Measurements from ENCODE around the gene DESI1.
"Not testable (repeated sequence)": the region's sequence is repeated elsewhere in the genome, so short reads cannot be mapped to it uniquely, and the experiment has no call there.

DESI1 gene

DNA sequence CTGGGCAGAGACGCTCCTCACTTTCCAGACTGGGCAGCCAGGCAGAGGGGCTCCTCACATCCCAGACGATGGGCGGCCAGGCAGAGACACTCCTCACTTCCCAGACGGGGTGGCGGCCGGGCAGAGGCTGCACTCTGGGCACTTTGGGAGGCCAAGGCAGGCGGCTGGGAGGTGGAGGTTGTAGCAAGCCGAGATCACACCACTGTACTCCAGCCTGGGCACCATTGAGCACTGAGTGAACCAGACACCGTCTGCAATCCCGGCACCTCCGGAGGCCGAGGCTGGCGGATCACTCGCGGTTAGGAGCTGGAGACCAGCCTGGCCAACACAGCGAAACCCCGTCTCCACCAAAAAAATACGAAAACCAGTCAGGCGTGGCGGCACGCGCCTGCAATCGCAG is 10.8 kb upstream of the DESI1 start:
- not testable (repeated sequence) for DNase-seq

DNA sequence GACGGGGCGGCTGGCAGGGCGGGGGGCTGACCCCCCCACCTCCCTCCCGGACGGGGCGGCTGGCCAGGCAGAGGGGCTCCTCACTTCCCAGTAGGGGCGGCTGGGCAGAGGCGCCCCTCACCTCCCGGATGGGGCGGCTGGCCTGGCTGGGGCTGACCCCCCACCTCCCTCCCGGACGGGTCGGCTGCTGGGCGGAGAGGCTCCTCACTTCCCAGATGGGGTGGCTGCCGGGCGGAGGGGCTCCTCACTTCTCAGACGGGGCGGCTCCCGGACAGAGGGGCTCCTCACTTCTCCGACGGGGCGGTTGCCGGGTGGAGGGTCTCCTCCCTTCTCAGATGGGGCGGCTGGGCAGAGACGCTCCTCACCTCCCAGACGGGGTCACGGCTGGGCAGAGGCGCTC is 10.3 kb upstream of the DESI1 start:
- not testable (repeated sequence) for DNase-seq

DNA sequence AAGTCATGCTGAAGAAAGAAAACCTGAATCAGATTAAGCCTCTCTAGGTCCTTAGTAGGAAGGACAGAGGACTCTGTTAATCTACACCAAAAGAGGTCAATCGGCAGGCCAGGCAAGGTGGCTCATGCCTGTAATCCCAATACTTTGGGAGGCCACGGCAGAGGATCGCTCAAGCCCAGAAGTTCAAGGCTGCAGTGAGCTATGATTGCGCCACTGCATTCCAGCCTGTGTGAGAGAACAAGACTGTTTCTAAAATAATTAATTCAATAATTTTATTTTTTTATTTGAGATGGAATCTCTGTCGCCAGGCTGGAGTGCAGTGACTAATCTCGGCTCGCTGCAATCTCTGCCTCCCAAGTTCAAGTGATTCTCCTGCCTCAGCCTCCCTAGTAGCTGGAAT is 4.7 kb upstream of the DESI1 start:
- DNase-seq: no peak

DNA sequence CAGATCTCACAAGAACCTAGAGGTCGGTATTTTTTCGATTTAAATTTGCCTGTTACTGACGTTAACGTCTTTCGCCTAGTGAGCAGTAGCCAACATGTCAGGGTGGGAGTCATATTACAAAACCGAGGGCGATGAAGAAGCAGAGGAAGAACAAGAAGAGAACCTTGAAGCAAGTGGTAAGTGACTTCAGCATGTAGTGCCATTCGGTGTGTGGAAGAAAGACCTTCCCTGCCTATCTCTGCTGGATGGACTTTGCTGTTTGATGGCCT is 1.0 kb upstream of the DESI1 start:
- no peak for DNase-seq

DNA sequence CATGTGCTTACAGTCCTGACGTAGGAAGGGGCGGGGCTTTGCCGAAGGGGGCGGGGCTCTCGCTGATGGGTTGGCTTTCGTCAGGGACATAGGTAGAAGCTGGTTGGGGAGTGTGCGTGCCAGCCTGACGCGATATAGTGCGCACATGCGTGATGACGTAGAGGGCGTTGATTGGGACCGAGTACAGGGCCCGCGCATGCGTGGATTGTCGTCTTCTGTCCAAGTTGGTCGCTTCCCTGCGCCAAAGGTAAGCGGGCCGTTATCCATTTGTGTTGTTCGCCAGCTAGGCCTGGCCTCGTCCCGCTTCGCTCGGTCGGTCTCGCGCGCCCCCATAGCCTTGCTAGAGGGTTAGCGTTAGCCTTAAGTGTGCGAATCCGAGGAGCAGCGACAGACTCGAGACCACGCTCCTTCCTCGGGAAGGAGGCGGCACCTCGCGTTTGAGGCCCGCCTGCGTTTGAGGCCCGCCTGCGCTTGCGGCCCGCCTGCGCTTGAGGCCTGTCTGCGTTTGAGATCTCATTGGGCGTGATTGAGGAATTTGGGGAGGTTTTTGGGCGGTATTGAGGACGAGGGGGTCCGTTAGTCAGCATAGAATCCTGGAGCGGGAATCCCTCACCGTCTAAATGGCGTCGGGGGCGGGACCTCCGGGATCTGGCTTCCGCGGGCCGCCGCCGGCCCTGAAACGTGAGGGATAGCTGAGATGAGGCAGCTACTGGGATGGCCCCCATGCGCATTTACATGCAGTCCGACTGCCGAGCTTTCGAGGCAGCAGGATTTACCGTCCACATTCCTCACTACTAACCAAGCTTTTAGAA is 462 bp upstream of the DESI1 start, which contains the start of gene XRCC6:
TSS of gene XRCC6 (plus strand) at position 197 of the 812 bp plus-strand sequence. CDS start 710 bp downstream, outside the sequence.
- DNase-seq: peak; percentile 98

DNA sequence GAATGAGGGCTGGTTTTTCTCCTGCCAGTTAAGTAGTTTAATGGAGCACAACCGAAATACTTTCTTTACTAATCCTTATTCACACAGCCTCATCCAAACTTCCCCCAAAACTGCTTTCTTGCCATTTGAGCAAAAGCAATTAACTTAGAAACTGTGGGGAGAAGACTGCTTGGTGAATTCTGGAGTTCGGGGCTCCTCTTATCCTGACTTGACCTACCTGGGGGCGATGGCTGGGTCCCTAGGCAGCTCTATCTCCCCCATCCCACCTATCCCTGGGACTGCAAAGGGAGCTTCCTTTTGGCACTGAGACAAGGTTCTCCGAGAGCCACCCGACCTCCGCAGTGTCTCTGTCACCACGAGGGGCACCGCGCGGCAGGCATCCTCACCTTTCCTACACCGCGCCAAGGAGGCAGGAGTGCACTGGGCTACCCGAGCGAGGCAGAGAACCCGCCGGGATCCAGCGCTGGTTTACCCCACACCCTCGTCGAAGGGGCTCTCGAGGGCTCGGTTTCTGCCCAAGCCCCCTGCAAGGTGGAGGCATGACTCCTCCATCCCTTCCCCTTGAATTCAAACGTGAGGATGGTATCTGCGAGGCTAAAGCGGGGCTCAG is 759 bp downstream of the DESI1 start:
- DNase-seq: peak; percentile 50

DNA sequence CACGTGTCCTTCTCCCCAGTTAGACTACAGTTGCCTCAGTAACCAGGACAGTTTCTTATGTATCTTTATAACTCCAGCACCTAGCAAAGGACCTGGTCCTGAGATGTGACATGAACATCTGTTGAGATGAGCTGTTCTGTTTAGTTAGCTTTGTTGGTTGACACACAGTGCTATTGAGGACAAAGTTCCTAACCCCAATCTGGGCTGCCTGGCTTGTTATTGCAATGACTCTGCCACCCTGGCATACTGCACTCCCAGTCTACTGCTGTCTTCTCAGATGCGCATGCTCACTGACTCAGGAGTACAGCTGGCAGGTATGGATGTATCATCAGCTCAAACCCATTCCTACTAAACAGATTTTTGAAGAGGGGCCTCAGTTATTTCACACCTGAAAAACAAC is 7.4 kb downstream of the DESI1 start:
- no peak for DNase-seq

DNA sequence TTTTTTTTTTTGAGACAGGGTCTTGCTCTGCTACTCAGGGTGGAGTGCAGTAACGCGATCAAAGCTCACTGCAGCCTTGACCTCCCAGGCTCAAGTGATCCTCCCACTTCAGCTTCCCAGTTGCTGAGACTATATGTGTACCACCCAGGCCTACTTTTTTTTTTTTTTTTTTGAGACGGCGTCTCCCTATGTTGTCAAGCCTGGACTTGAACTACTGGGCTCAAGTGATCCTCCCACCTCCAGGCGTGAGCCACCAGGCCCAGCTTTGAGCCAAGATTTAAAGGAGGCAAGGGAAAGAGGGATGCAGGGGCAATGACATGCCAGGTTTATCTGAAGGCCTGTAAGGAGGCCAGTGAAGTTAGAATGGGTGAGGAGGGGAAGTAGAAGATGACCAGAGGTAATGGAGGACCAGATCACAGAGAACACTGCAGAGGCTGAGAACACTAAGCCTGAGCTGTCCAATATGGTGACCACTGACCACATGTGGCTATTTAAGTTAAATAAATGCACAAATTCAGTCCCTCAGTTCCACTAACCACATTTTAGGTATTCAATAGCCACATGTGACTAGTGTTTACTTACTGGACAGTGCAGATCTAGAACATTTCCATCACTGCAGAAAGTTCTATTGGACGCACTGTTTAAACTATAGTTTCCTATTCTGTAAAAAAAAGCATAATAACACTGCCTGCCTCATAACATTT is 8.1 kb downstream of the DESI1 start:
- DNase-seq: no peak

DNA sequence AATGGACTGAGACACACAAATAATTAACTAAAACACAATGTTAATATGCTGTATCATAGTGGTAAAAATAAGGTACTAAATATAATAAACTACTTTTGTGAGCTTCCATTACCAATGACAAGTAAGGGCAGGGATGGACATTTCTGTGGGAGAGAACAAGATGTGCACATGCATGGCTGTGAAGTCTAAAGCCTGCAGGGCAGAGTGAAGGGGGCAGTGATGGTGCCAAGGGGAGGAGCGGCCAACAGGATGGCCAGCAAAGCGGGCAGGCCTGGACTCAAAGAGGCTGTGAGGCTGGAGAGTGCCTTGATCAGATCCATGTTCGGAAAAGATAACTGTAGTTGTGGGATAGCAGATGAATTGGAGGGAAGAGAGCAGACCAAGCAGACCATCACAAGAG is 12.5 kb downstream of the DESI1 start:
- DNase-seq: no peak

DNA sequence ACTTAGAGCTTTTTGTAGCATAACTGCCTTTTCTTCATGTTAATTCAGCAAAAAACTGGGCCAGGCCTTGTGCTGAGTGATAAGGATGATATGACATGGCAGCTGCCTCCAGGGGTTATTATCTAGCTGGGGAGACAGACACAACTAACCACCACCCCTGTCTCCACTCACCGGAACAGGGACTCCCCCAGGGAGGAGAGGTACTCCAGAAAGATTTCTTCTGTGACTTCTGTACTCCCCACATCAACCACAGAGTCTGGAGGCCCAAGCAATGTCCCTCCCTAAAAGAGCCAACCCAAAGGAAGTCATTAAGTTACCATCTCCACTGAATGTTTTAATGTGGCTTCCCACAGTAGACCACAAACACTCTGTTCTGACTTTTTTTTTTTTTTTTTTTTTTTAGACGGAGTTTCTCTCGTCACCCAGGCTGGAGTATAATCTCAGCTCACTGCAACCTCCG is 16.9 kb downstream of the DESI1 start:
- DNase-seq: no peak

DNA sequence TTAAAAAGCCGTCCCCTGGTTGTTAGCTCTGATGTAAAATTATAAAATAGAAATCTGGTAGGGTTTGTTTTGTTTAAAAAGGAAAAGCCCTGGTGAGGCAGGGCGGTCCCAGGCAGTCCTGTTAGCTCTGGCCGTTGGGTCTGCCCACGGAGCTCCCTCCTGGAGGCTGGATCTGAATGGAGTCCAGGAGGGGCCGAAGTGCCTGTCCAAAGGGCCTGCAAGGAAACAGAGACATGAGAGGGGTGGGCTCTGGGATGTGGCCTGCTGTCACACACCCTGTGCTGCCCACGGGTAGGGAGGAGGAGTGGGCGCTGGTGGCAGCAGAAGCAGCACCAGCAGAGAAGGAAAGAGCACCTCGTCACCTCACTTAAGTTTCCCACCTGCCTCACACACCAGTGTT is 19.9 kb downstream of the DESI1 start:
- DNase-seq: no peak

DNA sequence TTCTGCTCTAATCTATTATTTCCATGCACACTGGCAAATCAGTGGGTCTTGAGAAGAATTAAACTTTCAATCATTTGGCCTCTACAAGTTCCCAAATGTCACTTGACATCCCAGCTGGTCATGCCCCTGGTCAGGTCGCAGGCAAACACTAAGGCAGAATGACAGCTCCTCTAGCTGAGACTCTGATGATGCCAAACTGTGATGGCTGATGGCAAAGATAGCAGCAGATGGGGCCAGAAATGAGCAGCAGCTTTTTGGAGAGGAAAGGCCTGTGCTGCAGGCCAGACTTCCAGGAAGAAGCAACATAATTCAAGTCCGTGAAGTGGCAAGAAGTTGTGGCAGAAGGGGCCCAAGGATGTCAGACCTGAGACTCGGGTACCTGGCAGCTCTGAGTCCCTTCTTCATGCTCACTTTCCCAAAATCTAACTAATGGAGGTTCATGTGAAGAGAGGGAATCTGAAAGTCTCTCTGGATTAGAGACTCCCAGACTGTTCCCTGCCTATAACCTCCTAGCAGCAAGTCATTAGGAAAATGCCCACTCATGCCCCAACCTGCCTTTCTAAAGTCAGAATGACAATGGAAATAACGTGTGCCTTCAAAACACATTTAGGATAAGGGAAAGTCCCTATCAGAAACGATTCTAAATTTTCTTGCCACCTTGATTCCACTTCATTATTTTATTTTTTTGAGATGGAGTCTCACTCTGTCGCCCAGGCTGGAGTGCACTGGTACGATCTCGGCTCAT is 21.8 kb downstream of the DESI1 start:
- no peak for DNase-seq

DNA sequence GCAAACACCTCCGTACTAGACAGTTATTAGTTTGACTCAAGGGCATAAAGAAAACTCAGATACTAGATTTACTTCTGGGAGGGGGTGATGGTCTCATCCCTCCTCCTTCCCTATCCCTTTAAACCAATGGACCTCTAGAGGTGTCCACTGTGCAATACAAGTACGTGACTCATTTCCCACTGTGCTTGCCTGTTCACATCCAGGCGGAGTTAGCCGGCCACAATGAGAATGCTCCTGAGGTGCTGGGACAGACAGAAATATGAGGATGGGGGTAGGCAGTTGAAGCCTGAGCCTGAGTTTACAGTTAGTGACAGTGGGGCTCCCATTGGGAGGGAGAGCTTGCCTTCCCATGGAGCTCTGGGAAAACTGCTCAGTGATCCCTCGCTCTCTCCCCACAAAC is 22.8 kb downstream of the DESI1 start:
- no peak for DNase-seq

DNA sequence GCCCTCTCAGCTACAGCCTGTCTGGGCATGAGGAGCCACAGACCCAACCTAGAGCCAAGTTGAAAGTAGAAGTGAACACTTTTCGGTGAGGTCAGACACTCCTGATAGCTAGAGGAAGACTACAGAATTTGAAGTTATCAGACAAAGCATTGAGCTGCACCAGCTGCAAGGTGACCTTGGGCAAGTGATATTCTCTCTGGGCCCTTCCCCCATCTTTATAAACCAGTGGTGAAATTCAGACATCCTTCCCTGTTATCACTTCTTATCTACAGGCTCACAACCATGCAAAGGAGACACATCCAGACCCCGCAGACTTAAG is 23.2 kb downstream of the DESI1 start:
- no peak for DNase-seq

DNA sequence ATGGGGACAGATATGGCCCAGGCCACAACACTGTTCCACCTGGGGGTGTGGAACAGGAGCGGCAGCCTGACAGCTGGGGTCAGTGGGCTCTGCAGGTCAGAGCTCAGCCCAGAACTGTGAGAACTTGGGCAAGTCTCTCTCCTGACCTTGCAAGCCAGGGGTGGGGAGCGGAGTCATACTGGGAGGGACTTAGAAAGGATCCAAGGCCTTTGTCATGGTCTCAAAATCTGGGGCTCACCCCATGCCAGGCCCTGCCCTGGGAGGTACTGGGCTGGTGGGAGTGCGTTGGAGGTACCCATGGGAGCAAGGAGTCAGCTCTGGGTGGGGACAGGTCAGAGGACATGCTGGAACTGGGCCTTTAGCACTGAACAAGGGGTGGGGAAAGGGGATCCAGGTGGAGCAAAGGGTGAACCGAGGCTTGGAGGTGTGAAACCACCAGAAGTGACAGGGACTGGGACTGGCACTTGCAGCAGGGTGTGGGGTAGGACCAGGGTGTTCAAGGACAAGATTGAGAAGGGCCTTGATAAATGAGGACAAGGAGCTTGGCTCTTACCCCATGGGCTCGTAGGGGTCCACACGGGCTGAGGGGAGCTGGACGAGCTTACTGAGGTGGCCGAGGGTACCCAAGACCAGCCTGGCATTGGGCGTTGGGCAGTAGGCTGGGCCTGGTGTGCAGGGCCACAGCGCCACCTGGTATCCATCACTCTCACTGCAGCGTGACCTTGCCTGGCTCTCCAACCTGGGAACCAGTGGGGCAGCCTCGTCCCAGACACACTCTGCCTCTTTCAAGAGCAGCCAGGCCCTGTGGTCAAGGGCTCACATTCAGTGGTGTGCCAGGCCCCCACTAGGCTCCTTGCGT is 23.8 kb downstream of the DESI1 start:
- DNase-seq: peak; percentile 12

DNA sequence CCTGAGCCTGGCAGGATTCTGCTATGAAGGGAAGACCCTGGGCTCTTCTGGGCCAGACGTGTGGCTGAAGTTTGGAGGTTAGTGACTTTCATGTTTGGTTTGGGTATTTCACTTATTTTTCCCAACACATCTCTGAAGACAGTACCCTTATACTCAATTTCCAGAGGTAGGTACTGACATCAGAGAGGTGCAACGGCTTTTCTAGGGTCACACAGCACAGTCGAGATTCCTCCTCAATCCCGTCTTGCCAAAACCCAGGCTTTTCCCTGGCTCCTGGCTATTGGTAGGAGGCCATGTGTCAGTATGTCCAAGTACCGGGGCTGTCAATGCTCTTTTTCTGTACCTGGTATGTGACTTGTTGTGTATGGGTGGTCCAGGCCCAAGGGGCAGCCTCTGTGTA is 25.1 kb downstream of the DESI1 start:
- DNase-seq: no peak

DNA sequence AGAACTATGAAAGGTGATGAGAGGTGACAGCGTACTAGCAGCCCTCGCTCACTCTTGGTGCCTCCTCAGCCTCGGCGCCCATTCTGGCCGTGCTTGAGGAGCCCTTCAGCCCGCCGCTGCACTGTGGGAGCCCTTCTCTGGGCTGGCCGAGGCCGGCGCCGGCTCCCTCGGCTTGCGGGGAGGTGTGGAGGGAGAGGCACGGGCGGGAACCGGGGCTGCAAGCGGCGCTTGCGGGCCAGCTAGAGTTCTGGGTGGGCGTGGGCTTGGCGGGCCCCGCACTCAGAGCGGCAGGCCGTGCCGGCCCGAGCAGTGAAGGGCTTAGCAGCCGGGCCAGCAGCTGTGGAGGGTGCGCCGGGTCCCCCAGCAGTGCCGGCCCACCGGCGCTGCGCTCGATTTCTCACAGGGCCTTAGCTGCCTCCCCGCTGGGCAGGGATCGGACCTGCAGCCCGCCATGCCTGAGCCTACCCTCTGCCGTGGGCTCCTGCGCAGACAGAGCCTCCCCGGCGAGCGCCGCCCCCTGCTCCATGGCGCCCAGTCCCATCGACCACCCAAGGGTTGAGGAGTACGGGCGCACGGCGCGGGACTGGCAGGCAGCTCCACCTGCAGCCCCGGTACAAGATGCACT is 27.4 kb downstream of the DESI1 start:
- not testable (repeated sequence) for DNase-seq

DNA sequence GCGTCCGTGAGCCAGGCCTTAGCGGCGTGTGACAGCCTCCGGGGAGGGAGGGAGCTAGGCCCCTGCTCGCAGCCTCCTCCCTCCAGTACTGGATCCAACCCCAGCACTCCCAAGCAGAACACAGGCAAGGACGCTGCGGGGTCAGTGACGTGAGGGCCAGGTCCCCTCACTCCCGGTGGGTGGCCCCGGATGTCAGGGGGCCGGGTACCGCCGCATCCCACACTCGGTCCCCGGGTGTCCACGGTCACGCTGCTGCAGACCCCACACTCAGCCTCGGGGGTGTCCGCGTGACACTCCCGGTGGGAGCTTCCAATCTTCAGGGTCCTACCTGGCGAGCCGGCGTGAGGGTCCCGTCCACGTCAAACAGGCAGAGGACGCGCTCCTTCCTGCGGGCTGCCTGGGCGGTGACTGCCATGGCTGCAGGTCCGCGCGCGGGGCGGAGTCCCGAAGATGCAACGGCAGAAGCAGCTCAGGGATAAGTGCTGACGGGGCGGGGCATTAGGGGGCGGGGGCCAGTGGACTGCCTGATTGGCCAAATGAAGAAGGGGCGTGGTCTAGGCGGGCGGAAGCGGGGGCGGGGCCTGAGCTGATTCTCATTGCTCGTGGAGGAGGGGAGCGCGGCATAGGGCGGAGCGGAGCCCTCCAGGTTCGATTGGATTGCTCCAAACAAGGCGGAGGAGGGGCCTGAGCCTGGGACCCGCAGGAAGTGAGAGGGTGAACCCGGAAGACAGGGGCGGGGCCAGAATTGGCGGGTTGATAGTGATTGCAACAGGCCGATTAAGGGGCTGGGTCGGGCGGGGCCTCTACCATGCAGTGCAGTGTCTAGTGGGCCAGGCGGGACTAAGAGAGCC is 31.2 kb downstream of the DESI1 start, which contains the start of gene PMM1:
TSS of gene PMM1 (minus strand) at position 450 of the 851 bp plus-strand sequence. CDS start at position 415, 35 bp downstream.
- peak; percentile 99 for DNase-seq

DNA sequence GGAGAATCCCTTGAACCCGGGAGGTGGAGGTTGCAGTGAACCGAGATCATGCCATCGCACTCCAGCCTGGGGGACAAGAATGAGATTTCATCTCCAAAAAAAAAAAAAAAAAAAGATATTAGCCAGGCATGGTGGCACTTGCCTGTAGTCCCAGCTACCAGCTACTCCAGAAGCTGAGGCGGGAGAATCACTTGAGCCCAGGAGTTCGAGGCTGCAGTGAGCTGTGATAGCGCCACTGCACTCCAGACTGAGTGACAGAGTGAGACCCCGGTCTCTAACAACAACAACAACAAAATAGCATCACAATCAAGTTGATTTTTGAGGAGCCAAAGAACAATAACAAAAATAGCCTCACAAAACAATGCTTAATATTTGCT is 33.5 kb downstream of the DESI1 start:
- no peak for DNase-seq

DNA sequence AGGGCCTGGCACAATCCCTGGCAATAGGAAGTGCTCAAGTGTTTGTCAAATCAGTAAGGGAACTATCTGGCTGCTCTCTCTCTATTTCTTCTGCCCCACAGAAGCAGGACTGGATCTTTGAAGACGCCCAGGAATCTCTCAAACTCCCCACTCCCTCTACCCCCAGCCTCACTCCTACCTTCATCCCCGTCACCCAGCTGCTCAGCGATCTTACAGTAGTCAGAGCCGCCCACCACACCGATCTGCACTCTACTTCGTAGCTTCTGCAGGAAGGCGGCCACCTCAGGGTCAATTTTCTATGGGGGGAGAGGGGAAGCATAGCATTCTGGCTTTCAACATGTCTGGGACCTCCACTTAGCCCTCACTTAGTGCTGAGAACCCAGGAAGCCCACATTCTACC is 34.9 kb downstream of the DESI1 start:
- no peak for DNase-seq

DNA sequence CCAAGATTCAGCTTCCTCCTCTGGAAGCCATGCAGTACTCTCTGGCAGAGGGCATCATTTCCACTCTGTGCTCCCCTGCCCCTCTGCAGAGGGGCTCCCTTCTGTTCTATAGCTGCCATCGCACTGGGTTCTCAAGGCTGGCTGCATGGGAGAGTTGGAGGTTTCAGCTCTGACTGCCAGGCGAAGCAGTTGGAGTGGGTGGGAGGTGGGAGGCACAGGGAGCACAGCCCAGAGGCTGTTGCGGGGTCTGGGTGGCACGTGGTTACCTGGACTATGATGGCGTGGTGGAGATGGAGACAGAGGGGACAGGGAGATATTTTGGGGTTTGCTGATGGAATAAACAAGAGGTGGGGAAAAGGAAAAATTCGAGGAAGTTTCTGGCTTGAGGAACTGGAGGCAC is 36.0 kb downstream of the DESI1 start:
- no peak for DNase-seq
